Endodermal cell (in vitro differentiated cells): ENCODE results near the gene ZC3H18. TPM values are rescaled to one million over a fixed set of nuclear protein-coding genes. Genes with fewer than 3 reads are reported as not detected.

Experiments used
- DNase-seq: peaks from one replicate; pipeline ENCODE4 v3.0.0-alpha.2; 2017
- H3K27ac ChIP-seq: 2 replicates; pipeline ENCODE4 v1.5.1; 2013; ENCODE audit warnings: mild to moderate bottlenecking, low read depth, low read length, moderate library complexity
- H3K27me3 ChIP-seq: 2 replicates; pipeline ENCODE4 v1.6.1; 2013; ENCODE audit warnings: mild to moderate bottlenecking, low read length, moderate library complexity; ENCODE audit not compliant: insufficient read depth, control insufficient read depth, poor library complexity, severe bottlenecking
- H3K36me3 ChIP-seq: 2 replicates; pipeline ENCODE4 v1.7.0; 2013; ENCODE audit warnings: mild to moderate bottlenecking, low read length, moderate library complexity; ENCODE audit not compliant: control insufficient read depth, insufficient read depth
- H3K4me1 ChIP-seq: one replicate; pipeline ENCODE4 v1.7.0; 2013; ENCODE audit warnings: low read length; ENCODE audit not compliant: control insufficient read depth, insufficient read depth
- H3K4me3 ChIP-seq: 2 replicates; pipeline ENCODE4 v1.5.1; 2013; ENCODE audit warnings: mild to moderate bottlenecking, low read length, moderate library complexity
- H3K9ac ChIP-seq: 2 replicates; pipeline ENCODE4 v1.6.1; 2013; ENCODE audit warnings: mild to moderate bottlenecking, low read length, moderate library complexity; ENCODE audit not compliant: poor library complexity, severe bottlenecking; ENCODE audit errors: extremely low read depth
- H3K9me3 ChIP-seq: 2 replicates; pipeline ENCODE4 v1.6.1; 2013; ENCODE audit warnings: mild to moderate bottlenecking, low read length, moderate library complexity; ENCODE audit not compliant: control insufficient read depth
- H3K27ac Mint-ChIP-seq: 2 replicates; pipeline ENCODE4 v1.8.0; 2020; ENCODE audit warnings: mixed read lengths
- H3K27me3 Mint-ChIP-seq: 2 replicates; pipeline ENCODE4 v1.8.0; 2021; ENCODE audit warnings: mild to moderate bottlenecking, mixed read lengths; ENCODE audit not compliant: insufficient read depth
- H3K36me3 Mint-ChIP-seq: 2 replicates; pipeline ENCODE4 v1.8.0; 2020; ENCODE audit warnings: low read depth, mixed read lengths
- H3K4me1 Mint-ChIP-seq: 2 replicates; pipeline ENCODE4 v1.8.0; 2020; ENCODE audit warnings: mixed read lengths
- H3K4me3 Mint-ChIP-seq: 2 replicates; pipeline ENCODE4 v1.8.0; 2020; ENCODE audit warnings: mild to moderate bottlenecking, moderate library complexity, mixed read lengths
- H3K9me3 Mint-ChIP-seq: 2 replicates; pipeline ENCODE4 v1.8.0; 2020; ENCODE audit warnings: mild to moderate bottlenecking, mixed read lengths
- WGBS, 2 experiments: methylation state at CpG; one replicate each; pipeline versions ENCODE4 v1.1.5 to v1.1.7; 2013; ENCODE audit warnings: missing lambda C conversion rate in 2 of 2, mixed read lengths in 1 of 2; ENCODE audit not compliant: insufficient coverage in 1 of 2, insufficient read length in 1 of 2; 5-methylcytosine and 5-hydroxymethylcytosine counted together
- total RNA-seq, 2 donors: library from RNA; stranded (reverse); fragmentation: NEBNext Ultra II Directional in 1 of 2; extraction: Animal tissue kit (Norgen Biotek cat#: 25700) in 1 of 2; gene quantifications; 2 replicates in 1 of 2; 3 replicates in 1 of 2; pipeline ENCODE4 v1.2.1, GENCODE V29; 2021
- TF ChIP-seq, protein P1 (sequence below): fragments of 200-600 bp; sonication (generic); conservative IDR thresholded peaks from 2 replicates; pipeline ENCODE4 v1.5.0; 2021; ENCODE audit warnings: antibody characterized with exemption, mild to moderate bottlenecking

ZC3H18 gene
- total RNA-seq, 2 donors from 2014 or later, result 75.4 to 76.6 TPM

DNA sequence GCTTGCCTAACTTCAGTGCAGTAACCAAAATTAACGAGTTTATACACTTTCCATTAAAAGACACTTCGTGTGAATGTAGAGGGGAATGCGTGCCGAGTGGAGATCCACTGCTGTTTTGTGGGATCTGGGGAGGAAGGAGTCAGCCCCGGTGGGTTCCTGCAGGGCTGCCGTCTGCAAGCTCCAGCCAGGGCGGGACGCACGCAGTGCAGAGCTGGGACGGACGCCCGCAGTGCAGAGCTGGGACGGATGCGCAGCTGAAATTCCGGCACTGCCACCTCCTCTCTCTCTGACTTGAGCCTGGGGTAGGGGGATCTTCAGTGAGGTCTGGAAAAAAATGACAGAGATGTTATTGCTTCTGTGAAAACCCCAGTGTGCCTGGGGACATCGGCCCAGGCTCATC lies 16.5 kb upstream of the ZC3H18 start:
- H3K36me3 Mint-ChIP-seq, result no peaks in the 10 kb centered on the region
- peaks cover 11% of the 10 kb centered on the region for H3K4me1 Mint-ChIP-seq
- no peak overlapping the region for H3K4me3 Mint-ChIP-seq
- H3K9me3 Mint-ChIP-seq, result peaks cover 2% of the 10 kb centered on the region
- no peak overlapping the region for H3K9ac ChIP-seq
- no peak overlapping the region for H3K27ac ChIP-seq
- H3K27me3 ChIP-seq, result peaks cover 9% of the 10 kb centered on the region
- peaks cover 16% of the 10 kb centered on the region for H3K27me3 Mint-ChIP-seq
- H3K36me3 ChIP-seq, result no peaks in the 10 kb centered on the region
- TF ChIP-seq, protein P1, sequence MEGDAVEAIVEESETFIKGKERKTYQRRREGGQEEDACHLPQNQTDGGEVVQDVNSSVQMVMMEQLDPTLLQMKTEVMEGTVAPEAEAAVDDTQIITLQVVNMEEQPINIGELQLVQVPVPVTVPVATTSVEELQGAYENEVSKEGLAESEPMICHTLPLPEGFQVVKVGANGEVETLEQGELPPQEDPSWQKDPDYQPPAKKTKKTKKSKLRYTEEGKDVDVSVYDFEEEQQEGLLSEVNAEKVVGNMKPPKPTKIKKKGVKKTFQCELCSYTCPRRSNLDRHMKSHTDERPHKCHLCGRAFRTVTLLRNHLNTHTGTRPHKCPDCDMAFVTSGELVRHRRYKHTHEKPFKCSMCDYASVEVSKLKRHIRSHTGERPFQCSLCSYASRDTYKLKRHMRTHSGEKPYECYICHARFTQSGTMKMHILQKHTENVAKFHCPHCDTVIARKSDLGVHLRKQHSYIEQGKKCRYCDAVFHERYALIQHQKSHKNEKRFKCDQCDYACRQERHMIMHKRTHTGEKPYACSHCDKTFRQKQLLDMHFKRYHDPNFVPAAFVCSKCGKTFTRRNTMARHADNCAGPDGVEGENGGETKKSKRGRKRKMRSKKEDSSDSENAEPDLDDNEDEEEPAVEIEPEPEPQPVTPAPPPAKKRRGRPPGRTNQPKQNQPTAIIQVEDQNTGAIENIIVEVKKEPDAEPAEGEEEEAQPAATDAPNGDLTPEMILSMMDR, result no peak
- DNase-seq, result no peak
- no peak overlapping the region for H3K27ac Mint-ChIP-seq
- 85 to 93% methylated on average over 12 to 16 of the region's 16 CpGs for WGBS, 2 experiments
- no peaks in the 10 kb centered on the region for H3K9me3 ChIP-seq
- H3K4me1 ChIP-seq, result peaks cover 8% of the 10 kb centered on the region
- no peak overlapping the region for H3K4me3 ChIP-seq

DNA sequence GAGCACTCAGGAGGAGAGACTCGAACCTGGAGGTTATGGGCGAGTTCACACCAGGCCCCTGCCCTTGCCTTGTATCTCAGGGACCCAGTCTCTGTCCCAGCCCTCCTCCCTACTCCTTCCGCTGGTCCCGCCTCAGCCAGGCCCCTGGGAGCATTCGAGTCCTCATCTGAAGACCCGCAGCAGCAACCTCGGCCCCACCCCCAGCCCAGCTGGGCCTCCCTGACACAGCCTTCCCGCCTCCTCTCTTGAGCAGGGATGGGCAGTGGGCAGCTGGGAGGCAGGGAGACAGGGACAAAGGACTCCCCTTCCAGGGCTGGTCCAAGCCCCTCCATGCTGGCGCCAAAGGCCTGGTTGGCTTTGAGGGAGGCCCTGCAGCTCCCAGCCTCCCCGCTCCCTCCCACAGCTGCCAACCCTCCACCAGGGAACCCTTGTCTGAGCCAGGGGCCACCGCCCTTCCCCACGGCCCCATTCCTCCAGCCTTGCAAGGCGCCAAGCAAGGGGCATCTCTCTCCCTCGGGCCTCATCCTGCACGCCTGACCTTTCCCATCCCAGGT lies 15.4 kb upstream of the ZC3H18 start:
- Histone ChIP-seq H3K9me3 (no peaks in the 10 kb centered on the region), H3K4me1 (peaks cover 6% of the 10 kb centered on the region), H3K4me3 (no peak overlapping the region), H3K27me3 (peaks cover 6% of the 10 kb centered on the region), H3K9ac (no peak overlapping the region), H3K27ac (no peak overlapping the region), H3K36me3 (no peaks in the 10 kb centered on the region)
- no peaks in the 10 kb centered on the region for H3K36me3 Mint-ChIP-seq
- DNase-seq, result no peak
- no peak overlapping the region for H3K27ac Mint-ChIP-seq
- peaks cover 2% of the 10 kb centered on the region for H3K9me3 Mint-ChIP-seq
- peaks cover 15% of the 10 kb centered on the region for H3K27me3 Mint-ChIP-seq
- no peak overlapping the region for H3K4me3 Mint-ChIP-seq
- TF ChIP-seq, protein P1, result no peak
- peaks cover 2% of the 10 kb centered on the region for H3K4me1 Mint-ChIP-seq
- WGBS, 2 experiments, result 79 to 88% methylated on average over 2 to 15 of the region's 15 CpGs

DNA sequence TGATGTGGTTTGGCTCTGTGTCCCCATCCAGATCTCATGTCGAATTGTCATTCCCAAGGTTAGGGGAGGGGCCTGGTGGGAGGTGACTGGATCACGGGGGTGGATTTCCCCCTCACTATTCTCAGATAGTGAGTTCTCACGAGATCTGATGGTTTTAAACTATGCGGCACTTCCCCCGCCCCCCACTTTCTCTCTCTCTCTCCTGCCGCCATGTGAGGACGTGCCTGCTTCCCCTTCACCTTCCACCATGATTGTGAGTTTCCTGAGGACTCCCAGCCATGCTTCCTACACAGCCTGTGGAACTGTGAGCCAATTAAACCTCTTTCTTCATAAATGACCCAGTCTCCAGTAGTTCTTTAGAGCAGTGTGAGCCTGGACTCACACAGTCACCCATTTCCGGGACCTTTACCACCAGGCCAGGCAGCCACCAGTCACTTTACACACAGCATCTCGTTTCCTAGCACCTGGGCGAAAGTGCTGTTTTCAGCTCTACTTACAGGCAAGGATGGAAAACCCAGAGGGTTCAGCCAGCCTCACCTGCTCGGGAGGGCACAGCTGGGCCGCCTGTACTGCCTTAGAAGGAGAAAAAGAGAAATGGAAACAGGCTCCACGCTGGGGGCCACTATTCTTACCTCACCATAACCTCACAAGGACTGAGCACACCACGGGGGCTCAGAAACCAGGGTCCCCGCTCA lies 13.8 kb upstream of the ZC3H18 start:
- DNase-seq, result no peak
- Histone ChIP-seq H3K9ac (no peak overlapping the region), H3K27me3 (peaks cover 6% of the 10 kb centered on the region), H3K4me3 (no peak overlapping the region), H3K4me1 (peaks cover 4% of the 10 kb centered on the region), H3K36me3 (no peaks in the 10 kb centered on the region), H3K27ac (no peak overlapping the region), H3K9me3 (no peaks in the 10 kb centered on the region)
- Mint-ChIP-seq H3K36me3 (no peaks in the 10 kb centered on the region), H3K27me3 (peaks cover 15% of the 10 kb centered on the region), H3K9me3 (peaks cover 2% of the 10 kb centered on the region), H3K27ac (no peak overlapping the region), H3K4me3 (no peak overlapping the region), H3K4me1 (no peaks in the 10 kb centered on the region)
- 78 to 81% methylated on average over 11 to 13 of the region's 15 CpGs for WGBS, 2 experiments
- TF ChIP-seq, protein P1, result no peak
